ENCODE results near the gene SERPINI1. TPM values are rescaled to one million over a fixed set of nuclear protein-coding genes. Genes with fewer than 3 reads are reported as not detected.

SERPINI1 gene
- total and polyA plus RNA-seq, 2 of the 8 experiments (the other 6 are each of a cell fraction or from before 2014, with no cell fraction given), result 5.3 to 9.9 TPM

DNA sequence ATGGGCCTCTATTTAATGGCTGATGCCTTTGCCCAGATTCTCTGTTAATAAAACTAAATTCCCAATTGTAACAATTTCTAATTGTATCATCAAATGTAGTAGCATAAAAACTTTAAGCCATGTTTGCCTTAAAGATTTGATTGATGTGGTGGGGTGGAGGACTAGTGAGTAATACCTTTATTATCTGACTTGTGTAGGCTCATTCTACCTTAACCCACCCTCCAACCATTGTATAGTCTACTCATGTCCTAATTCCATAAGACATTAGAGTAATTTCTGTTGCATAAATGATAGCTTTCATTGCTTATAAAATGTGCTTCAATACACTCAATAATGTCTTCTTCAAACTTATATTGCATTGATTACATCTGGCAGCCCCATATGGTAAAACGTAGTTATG lies 25.8 kb downstream of the SERPINI1 start:
- Histone ChIP-seq H4K5ac (ENCODE audit: insufficient read length, low read depth, low read length) (no peak overlapping the region), H3K4ac (replicated peaks; ENCODE audit: insufficient read length, low read depth, low read length) (no peak overlapping the region), H3K23me2 (ENCODE audit: low read depth, low read length) (no peaks in the 10 kb centered on the region), H3K79me2 (ENCODE audit: control insufficient read depth in 1 of 2, insufficient read depth in 2 of 2, low read length in 2 of 2) (no peaks in the 10 kb centered on the region), H3K56ac (replicated peaks; ENCODE audit: insufficient read length, low read depth, low read length) (no peak overlapping the region), H3K27me3 (replicated peaks in 1 of 4; ENCODE audit: control insufficient read depth in 3 of 4, extremely low read depth in 1 of 4, insufficient read depth in 3 of 4, low read length in 3 of 4) (no peaks in the 10 kb centered on the region), H2BK120ac (replicated peaks; ENCODE audit: low read depth, low read length) (no peak overlapping the region), H2BK5ac (ENCODE audit: low read depth, low read length) (no peak overlapping the region), H3K23ac (ENCODE audit: insufficient read length) (no peak overlapping the region), H2BK15ac (ENCODE audit: low read length) (no peak overlapping the region), H2BK12ac (ENCODE audit: low read depth, low read length) (no peak overlapping the region), H3K14ac (ENCODE audit: insufficient read length) (no peak overlapping the region), H3K9ac (replicated peaks in 1 of 4; ENCODE audit: extremely low read depth in 1 of 4, low read depth in 3 of 4, low read length in 3 of 4) (no peak overlapping the region), H4K8ac (ENCODE audit: extremely low read depth, insufficient read depth, low read length) (no peak overlapping the region), H3K27ac (ENCODE audit: low read depth, low read length) (no peak overlapping the region), H2AFZ (ENCODE audit: low read length) (no peak overlapping the region), H3K4me2 (ENCODE audit: insufficient read depth in 1 of 2, low read depth in 2 of 2, low read length in 2 of 2) (no peak overlapping the region), H3K9me3 (ENCODE audit: insufficient read depth in 2 of 2, low read depth in 1 of 2, low read length in 1 of 2) (peaks cover 8 to 11% of the 10 kb centered on the region in 2 experiments; a peak in 3 of 4 replicates), H4K20me1 (replicated peaks in 1 of 2; ENCODE audit: control insufficient read depth in 1 of 2, insufficient read depth in 2 of 2, low read length in 2 of 2) (no peaks in the 10 kb centered on the region), H2BK20ac (ENCODE audit: low read length) (no peak overlapping the region), H3K36me3 (ENCODE audit: control insufficient read depth in 2 of 4, insufficient read depth in 4 of 4, low read length in 3 of 4) (no peaks in the 10 kb centered on the region; a peak in 3 of 8 replicates), H3K18ac (ENCODE audit: extremely low read depth, low read length) (no peak overlapping the region), H3K4me3 (ENCODE audit: extremely low read depth in 1 of 4, insufficient read depth in 2 of 4, low read depth in 3 of 4, low read length in 4 of 4) (no peak overlapping the region), H4K91ac (replicated peaks; ENCODE audit: insufficient read length, low read length) (no peak overlapping the region), H3K4me1 (replicated peaks in 1 of 4; ENCODE audit: control insufficient read depth in 3 of 4, insufficient read depth in 4 of 4, low read length in 3 of 4) (no peaks in the 10 kb centered on the region), H2AK5ac (ENCODE audit: low read depth, low read length) (no peak overlapping the region), H3K79me1 (ENCODE audit: low read depth, low read length) (no peaks in the 10 kb centered on the region)
- WGBS, 2 experiments (ENCODE audit: extremely low coverage in 1 of 2, insufficient coverage in 1 of 2, insufficient read length in 1 of 2, insufficient replicate concordance in 2 of 2, low coverage in 1 of 2, low lambda C conversion rate in 2 of 2, missing lambda C conversion rate in 1 of 2), result 83% methylated on average over 1 of the region's 1 CpG; no CpG with 5 or more reads in 1 of the 2 experiments
- no peak for FAIRE-seq
- DNase-seq (ENCODE audit: low read depth in 1 of 2, low spot score in 2 of 2), result no peak
- ChIA-PET CTCF (ENCODE audit: partially characterized antibody) (no interaction called here), POLR2A (ENCODE audit: partially characterized antibody) (no interaction called here)
- no peak for TF ChIP-seq SIN3A (conservative IDR thresholded peaks at IDR 0.05 in 1 of 2, IDR thresholded peaks at IDR 0.05 in 1 of 2; ENCODE audit: low read depth in 1 of 2, low read length in 2 of 2)
- no peak for TF ChIP-seq SIX5 (IDR thresholded peaks at IDR 0.05; ENCODE audit: low read depth, low read length)
- TF ChIP-seq SUZ12 (IDR thresholded peaks at IDR 0.05; ENCODE audit: low read length), result no peak
- TF ChIP-seq SP2 (IDR thresholded peaks at IDR 0.05; ENCODE audit: low read length), result no peak
- no peak for TF ChIP-seq RBBP5 (IDR thresholded peaks at IDR 0.05; ENCODE audit: borderline replicate concordance, low read depth, low read length)
- TF ChIP-seq EZH2 (IDR thresholded peaks at IDR 0.05; ENCODE audit: low read depth, low read length, severe bottlenecking), result no peak
- no peak for TF ChIP-seq CBX8 (IDR thresholded peaks at IDR 0.05; ENCODE audit: borderline replicate concordance, low read depth, low read length)
- TF ChIP-seq HDAC2 (IDR thresholded peaks at IDR 0.05; ENCODE audit: borderline replicate concordance in 1 of 2, low read depth in 2 of 2, low read length in 2 of 2), result no peak
- TF ChIP-seq, protein P1, sequence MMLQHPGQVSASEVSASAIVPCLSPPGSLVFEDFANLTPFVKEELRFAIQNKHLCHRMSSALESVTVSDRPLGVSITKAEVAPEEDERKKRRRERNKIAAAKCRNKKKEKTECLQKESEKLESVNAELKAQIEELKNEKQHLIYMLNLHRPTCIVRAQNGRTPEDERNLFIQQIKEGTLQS (IDR thresholded peaks at IDR 0.05; ENCODE audit: insufficient read depth, low read depth, low read length), result no peak
- TF ChIP-seq, protein P2, sequence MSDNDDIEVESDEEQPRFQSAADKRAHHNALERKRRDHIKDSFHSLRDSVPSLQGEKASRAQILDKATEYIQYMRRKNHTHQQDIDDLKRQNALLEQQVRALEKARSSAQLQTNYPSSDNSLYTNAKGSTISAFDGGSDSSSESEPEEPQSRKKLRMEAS (IDR thresholded peaks at IDR 0.05), result no peak
- TF ChIP-seq ASH2L (IDR thresholded peaks at IDR 0.05; ENCODE audit: low read length), result no peak
- no peak for TF ChIP-seq FOSL1 (IDR thresholded peaks at IDR 0.05; ENCODE audit: insufficient read depth, low read depth, low read length)
- TF ChIP-seq MAFK (IDR thresholded peaks at IDR 0.05; ENCODE audit: low read depth, low read length), result no peak

Data from H1 (cell line).